ENCODE data around the gene FNBP1L. TPM values are rescaled to one million over a fixed set of nuclear protein-coding genes. Genes with fewer than 3 reads are reported as not detected.

The FNBP1L gene
- total and polyA plus RNA-seq, 2 donors (not counting 1 experiment from before 2014, with no cell fraction given): 0.86 to 5.4 TPM

DNA sequence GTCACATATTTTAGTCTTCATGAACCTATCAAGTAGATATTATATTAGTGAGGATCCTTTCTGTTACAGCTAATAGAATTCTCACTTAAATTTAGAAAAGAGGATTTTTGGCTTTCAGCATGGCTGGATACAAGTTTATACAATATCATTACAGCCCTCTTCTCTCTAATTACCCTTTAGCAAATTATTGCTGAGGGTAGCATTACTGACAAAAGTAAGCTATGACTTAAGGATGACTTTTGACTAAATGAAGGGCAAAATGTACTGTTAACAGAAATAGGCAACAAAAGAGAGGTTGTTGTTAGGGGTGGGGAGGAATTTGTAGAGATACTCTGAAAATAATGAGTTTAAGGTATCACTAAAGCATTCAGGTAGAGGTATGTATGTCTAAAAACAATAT is 85.8 kb downstream of the FNBP1L start:
- Histone ChIP-seq H3K27ac (ENCODE audit: low read length in 2 of 2) (no peak overlapping the region), H3K9me3 (ENCODE audit: control extremely low read depth in 1 of 3, control insufficient read depth in 2 of 3, insufficient read depth in 1 of 3, low read length in 2 of 3) (no peaks in the 10 kb centered on the region), H3K4me2 (replicated peaks; ENCODE audit: low read depth, low read length, poor library complexity, severe bottlenecking) (no peak overlapping the region), H3K9ac (ENCODE audit: low read length) (no peak overlapping the region), H4K20me1 (ENCODE audit: control insufficient read depth, insufficient read depth, low read length, poor library complexity, severe bottlenecking) (no peaks in the 10 kb centered on the region), H3K4me1 (ENCODE audit: control insufficient read depth in 2 of 2, insufficient read depth in 2 of 2, low read length in 2 of 2) (no peaks in the 10 kb centered on the region), H3K27me3 (replicated peaks in 1 of 4; ENCODE audit: control extremely low read depth in 1 of 4, control insufficient read depth in 3 of 4, insufficient read depth in 4 of 4, low read length in 3 of 4) (no peaks in the 10 kb centered on the region), H3K36me3 (replicated peaks in 1 of 2; ENCODE audit: control extremely low read depth in 1 of 2, control insufficient read depth in 1 of 2, extremely low read depth in 1 of 2, insufficient read depth in 2 of 2, low read length in 1 of 2) (peaks cover 0 to 5% of the 10 kb centered on the region in 2 experiments), H2AFZ (ENCODE audit: insufficient read depth, low read depth, low read length, poor library complexity, severe bottlenecking) (no peak overlapping the region), H3K79me2 (ENCODE audit: control insufficient read depth, insufficient read depth, low read length) (no peaks in the 10 kb centered on the region), H3K4me3 (ENCODE audit: control extremely low read depth in 1 of 5, extremely low read depth in 1 of 5, insufficient read depth in 1 of 5, low read depth in 2 of 5, low read length in 4 of 5) (no peak overlapping the region)
- DNase-seq (no peak), ATAC-seq (ENCODE audit: low read depth) (no peak)
- no peak overlapping the region for H3K4me3 Mint-ChIP-seq
- intact Hi-C loops (cut with micrococcal nuclease): no loop called here
- no peaks in the 10 kb centered on the region for H3K27me3 Mint-ChIP-seq
- no peak overlapping the region for H3K27ac Mint-ChIP-seq
- H3K9me3 Mint-ChIP-seq (ENCODE audit: insufficient read depth): no peaks in the 10 kb centered on the region
- ChIA-PET POLR2A (no interaction called here), CTCF (no interaction called here)
- TF ChIP-seq EZH2 (IDR thresholded peaks at IDR 0.05; ENCODE audit: borderline replicate concordance, insufficient read depth, low read depth, low read length, poor library complexity, severe bottlenecking): no peak
- TF ChIP-seq, protein P1, sequence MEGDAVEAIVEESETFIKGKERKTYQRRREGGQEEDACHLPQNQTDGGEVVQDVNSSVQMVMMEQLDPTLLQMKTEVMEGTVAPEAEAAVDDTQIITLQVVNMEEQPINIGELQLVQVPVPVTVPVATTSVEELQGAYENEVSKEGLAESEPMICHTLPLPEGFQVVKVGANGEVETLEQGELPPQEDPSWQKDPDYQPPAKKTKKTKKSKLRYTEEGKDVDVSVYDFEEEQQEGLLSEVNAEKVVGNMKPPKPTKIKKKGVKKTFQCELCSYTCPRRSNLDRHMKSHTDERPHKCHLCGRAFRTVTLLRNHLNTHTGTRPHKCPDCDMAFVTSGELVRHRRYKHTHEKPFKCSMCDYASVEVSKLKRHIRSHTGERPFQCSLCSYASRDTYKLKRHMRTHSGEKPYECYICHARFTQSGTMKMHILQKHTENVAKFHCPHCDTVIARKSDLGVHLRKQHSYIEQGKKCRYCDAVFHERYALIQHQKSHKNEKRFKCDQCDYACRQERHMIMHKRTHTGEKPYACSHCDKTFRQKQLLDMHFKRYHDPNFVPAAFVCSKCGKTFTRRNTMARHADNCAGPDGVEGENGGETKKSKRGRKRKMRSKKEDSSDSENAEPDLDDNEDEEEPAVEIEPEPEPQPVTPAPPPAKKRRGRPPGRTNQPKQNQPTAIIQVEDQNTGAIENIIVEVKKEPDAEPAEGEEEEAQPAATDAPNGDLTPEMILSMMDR (IDR thresholded peaks at IDR 0.05): no peak
- H3K4me1 Mint-ChIP-seq: no peaks in the 10 kb centered on the region

DNA sequence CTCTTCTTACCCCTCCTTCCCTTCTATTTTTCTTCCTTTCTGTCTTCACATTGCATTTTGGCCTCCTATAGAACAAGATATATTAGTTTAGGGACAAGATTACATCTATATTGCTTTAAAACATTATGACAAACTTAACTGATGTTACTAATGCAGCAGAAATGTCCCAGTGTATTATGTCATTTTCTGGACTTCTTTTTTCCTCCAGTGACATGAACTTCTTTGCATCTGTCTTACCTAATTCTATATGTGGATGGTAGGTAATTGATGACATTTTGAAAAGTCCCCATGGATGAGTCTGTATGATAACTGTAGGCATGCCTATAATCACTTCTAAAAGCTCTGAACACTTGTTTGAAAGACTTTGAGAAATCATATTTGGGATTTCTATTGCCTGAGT is 89.5 kb downstream of the FNBP1L start:
- CTCF ChIA-PET: interaction anchor here (0.7 kb wide), 1 partner anchor 201 kb away, joined by 4 read pairs; no protein-coding TSS in a partner anchor
- H3K27me3 Mint-ChIP-seq: no peaks in the 10 kb centered on the region
- ATAC-seq (ENCODE audit: low read depth) (no peak), DNase-seq (no peak)
- Histone ChIP-seq H3K9ac (ENCODE audit: low read length) (no peak overlapping the region), H4K20me1 (ENCODE audit: control insufficient read depth, insufficient read depth, low read length, poor library complexity, severe bottlenecking) (no peaks in the 10 kb centered on the region), H3K4me3 (ENCODE audit: control extremely low read depth in 1 of 5, extremely low read depth in 1 of 5, insufficient read depth in 1 of 5, low read depth in 2 of 5, low read length in 4 of 5) (no peak overlapping the region), H3K27me3 (replicated peaks in 1 of 4; ENCODE audit: control extremely low read depth in 1 of 4, control insufficient read depth in 3 of 4, insufficient read depth in 4 of 4, low read length in 3 of 4) (no peaks in the 10 kb centered on the region), H3K9me3 (ENCODE audit: control extremely low read depth in 1 of 3, control insufficient read depth in 2 of 3, insufficient read depth in 1 of 3, low read length in 2 of 3) (no peaks in the 10 kb centered on the region), H3K36me3 (replicated peaks in 1 of 2; ENCODE audit: control extremely low read depth in 1 of 2, control insufficient read depth in 1 of 2, extremely low read depth in 1 of 2, insufficient read depth in 2 of 2, low read length in 1 of 2) (peaks cover 0 to 2% of the 10 kb centered on the region in 2 experiments), H3K4me2 (replicated peaks; ENCODE audit: low read depth, low read length, poor library complexity, severe bottlenecking) (no peak overlapping the region), H2AFZ (ENCODE audit: insufficient read depth, low read depth, low read length, poor library complexity, severe bottlenecking) (no peak overlapping the region), H3K79me2 (ENCODE audit: control insufficient read depth, insufficient read depth, low read length) (no peaks in the 10 kb centered on the region), H3K4me1 (ENCODE audit: control insufficient read depth in 2 of 2, insufficient read depth in 2 of 2, low read length in 2 of 2) (no peaks in the 10 kb centered on the region), H3K27ac (ENCODE audit: low read length in 2 of 2) (no peak overlapping the region)
- no peaks in the 10 kb centered on the region for H3K4me1 Mint-ChIP-seq
- intact Hi-C loops (cut with micrococcal nuclease): no loop called here
- no peaks in the 10 kb centered on the region for H3K9me3 Mint-ChIP-seq (ENCODE audit: insufficient read depth)
- no peak overlapping the region for H3K27ac Mint-ChIP-seq
- TF ChIP-seq, protein P1 (IDR thresholded peaks at IDR 0.05): no peak
- no peak for TF ChIP-seq EZH2 (IDR thresholded peaks at IDR 0.05; ENCODE audit: borderline replicate concordance, insufficient read depth, low read depth, low read length, poor library complexity, severe bottlenecking)
- no peak overlapping the region for H3K4me3 Mint-ChIP-seq
- POLR2A ChIA-PET: no interaction called here
